SIG-M5 treated with dmso at 0.1 percent for 504 hours (cell line): ENCODE results near the gene TMEM266.

Source experiments
- DNase-seq: peaks from one replicate; lab custom pipeline; 2025; ENCODE audit not compliant: unreplicated experiment; lab: John Stamatoyannopoulos, UW

TMEM266 gene

GRCh38 chr15:76179023-76179422 is 119.2 kb downstream of the TMEM266 start:
- no peak for DNase-seq

- DNase-seq, result no peak
Measured at GRCh38 chr15:76180321-76180720, 120.5 kb downstream of the TMEM266 start.

- DNase-seq, result no peak
Measured at GRCh38 chr15:76181705-76182107, 121.9 kb downstream of the TMEM266 start.

GRCh38 chr15:76183930-76184649 is 124.3 kb downstream of the TMEM266 start:
- no peak for DNase-seq

GRCh38 chr15:76184650-76185035 is 124.9 kb downstream of the TMEM266 start:
- no peak for DNase-seq

GRCh38 chr15:76185716-76186115 is 125.9 kb downstream of the TMEM266 start:
- DNase-seq, result peak; percentile 47

- no peak for DNase-seq
Measured at GRCh38 chr15:76187163-76187562, 127.4 kb downstream of the TMEM266 start.

- no peak for DNase-seq
Measured at GRCh38 chr15:76189106-76189505, 129.3 kb downstream of the TMEM266 start.

- no peak for DNase-seq
Measured at GRCh38 chr15:76190070-76190564, 130.3 kb downstream of the TMEM266 start.

- peak; percentile 71 for DNase-seq
Measured at GRCh38 chr15:76190751-76191538, 131.2 kb downstream of the TMEM266 start.

GRCh38 chr15:76191539-76192244 is 131.9 kb downstream of the TMEM266 start:
- DNase-seq, result no peak

- no peak for DNase-seq
Measured at GRCh38 chr15:76192715-76193114, 132.9 kb downstream of the TMEM266 start.

GRCh38 chr15:76193934-76194333 is 134.1 kb downstream of the TMEM266 start:
- DNase-seq, result no peak

- no peak for DNase-seq
Measured at GRCh38 chr15:76195506-76196268, 135.9 kb downstream of the TMEM266 start.

GRCh38 chr15:76196269-76197231 is 136.8 kb downstream of the TMEM266 start:
- DNase-seq, result peak; percentile 72

- DNase-seq, result no peak
Measured at GRCh38 chr15:76197703-76198455, 138.1 kb downstream of the TMEM266 start.

GRCh38 chr15:76198456-76199105 is 138.8 kb downstream of the TMEM266 start:
- no peak for DNase-seq
